Endothelial cell of umbilical vein (primary cell): ENCODE measurements around the gene SLC6A6. TPM values are rescaled to one million over a fixed set of nuclear protein-coding genes. Genes with fewer than 3 reads are reported as not detected.

ENCODE experiments used
- BruUV-seq: library from RNA; stranded (reverse); fragments of 400-500 nt; replicated peaks from 2 replicates; lab custom pipeline; 2021; lab: Mats Ljungman, UMichigan
- CTCF ChIA-PET: fragments of 300-600, 350-600 bp; sonication (Branson Sonifier 250); formaldehyde crosslinking; loops from one replicate; lab custom pipeline; 2021; ENCODE audit warnings: antibody characterized with exemption, inconsistent platforms; lab: Charles Lee
- POLR2A ChIA-PET: fragments of 300-600, 350-600 bp; sonication (Branson Sonifier 250); formaldehyde crosslinking; loops from one replicate; lab custom pipeline; 2021; ENCODE audit warnings: antibody characterized with exemption, inconsistent platforms; lab: Charles Lee
- DNase-seq: peaks from one replicate; pipeline ENCODE4 v3.0.0-alpha.2; 2011; ENCODE audit warnings: low read depth, low spot score
- FAIRE-seq: peaks from 2 replicates; lab custom pipeline; 2011; peaks lifted over from hg19 to GRCh38; lab: Jason Lieb, UNC
- H2AFZ ChIP-seq: 2 replicates; pipeline ENCODE4 v1.6.0; 2012; ENCODE audit warnings: low read depth, low read length, control low read depth, inconsistent platforms
- H3K27ac ChIP-seq: 2 replicates; pipeline ENCODE4 v1.5.1; 2011; ENCODE audit warnings: low read depth, mild to moderate bottlenecking, control low read depth, low read length, moderate library complexity; ENCODE audit not compliant: insufficient read depth
- H3K27me3 ChIP-seq, 2 experiments: 2 replicates each; pipeline versions ENCODE4 v1.6.0 to v1.6.1; 2011; ENCODE audit warnings: low read length in 2 of 2, mixed read lengths in 1 of 2; ENCODE audit not compliant: control insufficient read depth in 2 of 2, insufficient read depth in 2 of 2
- H3K36me3 ChIP-seq, 2 experiments: 2 replicates in 1 of 2; 3 replicates in 1 of 2; pipeline ENCODE4 v1.5.1; 2011; ENCODE audit warnings: low read length in 2 of 2, mild to moderate bottlenecking in 1 of 2, moderate library complexity in 1 of 2; ENCODE audit not compliant: control insufficient read depth in 2 of 2, insufficient read depth in 2 of 2; ENCODE audit errors: extremely low read depth in 1 of 2
- H3K4me1 ChIP-seq: 3 replicates; pipeline ENCODE4 v1.5.1; 2011; ENCODE audit warnings: mild to moderate bottlenecking, low read length; ENCODE audit not compliant: control insufficient read depth, insufficient read depth; ENCODE audit errors: extremely low read depth
- H3K4me2 ChIP-seq: 2 replicates; pipeline ENCODE4 v1.6.1; 2011; ENCODE audit warnings: low read length, control low read depth, mixed read lengths; ENCODE audit not compliant: insufficient read depth
- H3K4me3 ChIP-seq, 3 experiments: fragments of 200-600 bp in 1 of 3; sonication (generic), shearing (Covaris generic) in 1 of 3; replicated peaks in 1 of 3; 2 replicates each; pipeline ENCODE4 v1.5.1; 2011 to 2016; ENCODE audit warnings: control low read depth in 3 of 3, low read length in 3 of 3, mild to moderate bottlenecking in 2 of 3, inconsistent platforms in 1 of 3, low read depth in 1 of 3, moderate library complexity in 1 of 3; ENCODE audit not compliant: insufficient read depth in 1 of 3
- H3K79me2 ChIP-seq: 2 replicates; pipeline ENCODE4 v1.6.0; 2012; ENCODE audit warnings: low read length, inconsistent platforms; ENCODE audit not compliant: control insufficient read depth, insufficient read depth
- H3K9ac ChIP-seq: replicated peaks from 2 replicates; pipeline ENCODE3; 2011; ENCODE audit warnings: low read length, control low read depth; ENCODE audit not compliant: insufficient read depth; ENCODE audit errors: extremely low read depth
- H3K9me1 ChIP-seq: replicated peaks from 3 replicates; pipeline ENCODE4 v1.6.0; 2011; ENCODE audit warnings: mild to moderate bottlenecking, low read length; ENCODE audit not compliant: control insufficient read depth, insufficient read depth; ENCODE audit errors: extremely low read depth
- H3K9me3 ChIP-seq: replicated peaks from 2 replicates; pipeline ENCODE4 v1.5.1; 2012; ENCODE audit warnings: low read length, inconsistent platforms; ENCODE audit not compliant: control insufficient read depth, insufficient read depth
- H4K20me1 ChIP-seq: replicated peaks from 2 replicates; pipeline ENCODE3; 2011; ENCODE audit warnings: mild to moderate bottlenecking, low read length; ENCODE audit not compliant: control insufficient read depth, insufficient read depth; ENCODE audit errors: extremely low read depth
- CTCF ChIP-seq, 2 donors: IDR thresholded peaks; 1 replicate in 1 of 2; 2 replicates in 1 of 2; pipeline ENCODE4 v1.5.1; 2011; ENCODE audit warnings: low read length in 2 of 2, mild to moderate bottlenecking in 2 of 2, moderate library complexity in 2 of 2, control low read depth in 1 of 2, inconsistent platforms in 1 of 2, low read depth in 1 of 2; ENCODE audit not compliant: insufficient read depth in 1 of 2; ENCODE audit errors: extremely low read depth in 1 of 2
- EZH2 ChIP-seq: IDR thresholded peaks from 2 replicates; pipeline ENCODE4 v1.6.1; 2012; ENCODE audit warnings: borderline replicate concordance, low read depth, mild to moderate bottlenecking, moderate library complexity, low read length, inconsistent platforms; ENCODE audit not compliant: severe bottlenecking
- FOS ChIP-seq: IDR thresholded peaks from 2 replicates; pipeline ENCODE4 v1.6.1; 2011; ENCODE audit warnings: mild to moderate bottlenecking, low read length, moderate library complexity, borderline replicate concordance; ENCODE audit not compliant: insufficient read depth
- GATA2 ChIP-seq: IDR thresholded peaks from 2 replicates; pipeline ENCODE4 v1.7.0; 2011; ENCODE audit warnings: low read depth, mild to moderate bottlenecking, moderate library complexity, mixed read lengths, low read length; ENCODE audit not compliant: insufficient read length, insufficient read depth
- JUN ChIP-seq: IDR thresholded peaks from 2 replicates; pipeline ENCODE4 v1.6.1; 2011; ENCODE audit warnings: borderline replicate concordance, low read depth; ENCODE audit not compliant: insufficient read length, insufficient read depth
- MAX ChIP-seq: IDR thresholded peaks from 2 replicates; pipeline ENCODE4 v1.6.1; 2011; ENCODE audit not compliant: insufficient read depth, insufficient read length
- MYC ChIP-seq: IDR thresholded peaks from one replicate; pipeline ENCODE4 v1.6.1; 2011; ENCODE audit warnings: mild to moderate bottlenecking, low read depth, low read length
- POLR2A ChIP-seq: IDR thresholded peaks from 2 replicates; pipeline ENCODE4 v1.6.1; 2012; ENCODE audit warnings: low read depth, mild to moderate bottlenecking, control low read depth, low read length
- POLR2AphosphoS5 ChIP-seq: IDR thresholded peaks from 2 replicates; pipeline ENCODE4 v1.6.1; 2012; ENCODE audit warnings: low read depth, mild to moderate bottlenecking, control low read depth, low read length, moderate library complexity; ENCODE audit not compliant: insufficient read depth
- dilution Hi-C: fragments of 300-500 bp; cut with MboI; formaldehyde crosslinking; loops from one replicate; pipeline ENCODE4 v1.15.0; 2019; ENCODE audit warnings: low sequenced_read_pairs; ENCODE audit not compliant: extremely low pct_ligation_motif_present
- intact Hi-C: fragments of 100-400 bp; cut with micrococcal nuclease; formaldehyde crosslinking; loops from one replicate; pipeline ENCODE4 v1.10.0; 2022
- polyA plus RNA-seq, 4 experiments: library from polyadenylated mRNA; depleted of rRNA in 3 of 4; stranded (reverse) in 3 of 4; unstranded in 1 of 4; fragments of >200 nt; gene quantifications; 2 replicates each; pipeline versions ENCODE4 v1.2.1 to v1.2.3, GENCODE V29; 2011 to 2012; ENCODE audit warnings: missing spikeins in 1 of 4
- total RNA-seq: library from RNA; stranded (reverse); gene quantifications from 2 replicates; pipeline ENCODE4 v1.2.3, GENCODE V29; 2021

SLC6A6 gene
- total and polyA plus RNA-seq, 2 donors (not counting 3 experiments of a cell fraction or from before 2014, with no cell fraction given): 25.7 to 38.0 TPM

GRCh38 chr3:14368885-14369284 is 33.5 kb upstream of the SLC6A6 start:
- Histone ChIP-seq H3K4me2 (no peak overlapping the region), H3K9me1 (no peaks in the 10 kb centered on the region), H3K4me3 (no peak overlapping the region), H3K27me3 (no peaks in the 10 kb centered on the region), H3K36me3 (no peaks in the 10 kb centered on the region), H3K27ac (no peak overlapping the region), H4K20me1 (no peaks in the 10 kb centered on the region), H3K79me2 (no peaks in the 10 kb centered on the region), H2AFZ (no peak overlapping the region), H3K4me1 (peaks cover 4% of the 10 kb centered on the region), H3K9me3 (no peaks in the 10 kb centered on the region), H3K9ac (no peak overlapping the region)
- FAIRE-seq (no peak), DNase-seq (no peak)
- dilution Hi-C loops: no loop called here
- ChIA-PET CTCF (no interaction called here), POLR2A (no interaction called here)
- TF ChIP-seq FOS (no peak), MYC (no peak), MAX (no peak), GATA2 (no peak), POLR2A (no peak), JUN (no peak)
- BruUV-seq: no TSS peak
- intact Hi-C loops: no loop called here

- CTCF ChIA-PET: interaction anchor here (1.4 kb wide), 1 partner anchor 94 kb away, joined by 3 read pairs; no protein-coding TSS in a partner anchor
- H3K79me2 ChIP-seq: no peaks in the 10 kb centered on the region
- dilution Hi-C loops: no loop called here
- TF ChIP-seq POLR2AphosphoS5 (no peak), MYC (no peak), FOS (no peak), JUN (no peak), GATA2 (no peak), CTCF (IDR thresholded peaks at IDR 0.05; ENCODE audit: extremely low read depth in 1 of 2, insufficient read depth in 1 of 2, low read depth in 1 of 2, low read length in 2 of 2) (no peak), EZH2 (no peak), MAX (no peak), POLR2A (no peak)
- no peaks in the 10 kb centered on the region for H3K9me3 ChIP-seq
- no peaks in the 10 kb centered on the region for H3K9me1 ChIP-seq
- no peaks in the 10 kb centered on the region for H3K27me3 ChIP-seq
- peaks cover 4% of the 10 kb centered on the region for H3K4me1 ChIP-seq
- intact Hi-C loops: no loop called here
- no peak overlapping the region for H2AFZ ChIP-seq
- no TSS peak for BruUV-seq
- DNase-seq: no peak
- no peak overlapping the region for H3K9ac ChIP-seq
- no peak for FAIRE-seq
- POLR2A ChIA-PET: no interaction called here
- H3K4me2 ChIP-seq: no peak overlapping the region
- H3K4me3 ChIP-seq: no peak overlapping the region
- no peak overlapping the region for H3K27ac ChIP-seq
- no peaks in the 10 kb centered on the region for H3K36me3 ChIP-seq
- no peaks in the 10 kb centered on the region for H4K20me1 ChIP-seq
These were observed 32.4 kb upstream of the SLC6A6 start for GRCh38 chr3:14369675-14370669.
